CD4-positive, alpha-beta T cell treated with Interleukin-1 beta for 1 hour (primary cell): ENCODE data around the gene C1orf216.
"Not testable (repeated sequence)": the region's sequence is repeated elsewhere in the genome, so short reads cannot be mapped to it uniquely, and the experiment has no call there.

Experiments used
- DNase-seq, 2 donors: peaks; one replicate each; pipeline ENCODE4 v3.0.0-alpha.2; 2020 to 2022

The C1orf216 gene

GRCh38 chr1:35706846-35707600 is 11.7 kb downstream of the C1orf216 start:
- peak in 1 of 2 donors; percentile 31 for DNase-seq

GRCh38 chr1:35702508-35702907 is 16.2 kb downstream of the C1orf216 start:
- DNase-seq: no peak

GRCh38 chr1:35699152-35699551 is 19.5 kb downstream of the C1orf216 start:
- not testable (repeated sequence) for DNase-seq

GRCh38 chr1:35692317-35692716 is 26.4 kb downstream of the C1orf216 start:
- no peak for DNase-seq

GRCh38 chr1:35691571-35692220 is 27.0 kb downstream of the C1orf216 start:
- no peak for DNase-seq

GRCh38 chr1:35691080-35691479 is 27.6 kb downstream of the C1orf216 start:
- DNase-seq: no peak

GRCh38 chr1:35690103-35690502 is 28.6 kb downstream of the C1orf216 start:
- DNase-seq: not testable (repeated sequence)

- no peak for DNase-seq
These were observed 30.5 kb downstream of the C1orf216 start for GRCh38 chr1:35688161-35688560.

- no peak for DNase-seq
These were observed 35.7 kb downstream of the C1orf216 start for GRCh38 chr1:35683012-35683411.

- no peak for DNase-seq
These were observed 38.4 kb downstream of the C1orf216 start for GRCh38 chr1:35680271-35680670.

GRCh38 chr1:35675773-35676172 is 42.9 kb downstream of the C1orf216 start:
- no peak for DNase-seq

GRCh38 chr1:35674111-35674510 is 44.6 kb downstream of the C1orf216 start:
- no peak for DNase-seq

GRCh38 chr1:35672116-35672515 is 46.6 kb downstream of the C1orf216 start:
- no peak for DNase-seq

- DNase-seq: no peak
These were observed 50.2 kb downstream of the C1orf216 start for GRCh38 chr1:35668506-35668905.

- DNase-seq: no peak
These were observed 51.8 kb downstream of the C1orf216 start for GRCh38 chr1:35666916-35667315.

GRCh38 chr1:35666216-35666615 is 52.5 kb downstream of the C1orf216 start:
- DNase-seq: no peak
